Embryonic facial prominence (tissue), 1 donor: ENCODE measurements around the gene EIF2S2.

Experiments used
- DNase-seq: peaks from one replicate; pipeline ENCODE4 v3.0.0-alpha.2; 2016; ENCODE audit errors: extremely low spot score

Gene EIF2S2

DNA sequence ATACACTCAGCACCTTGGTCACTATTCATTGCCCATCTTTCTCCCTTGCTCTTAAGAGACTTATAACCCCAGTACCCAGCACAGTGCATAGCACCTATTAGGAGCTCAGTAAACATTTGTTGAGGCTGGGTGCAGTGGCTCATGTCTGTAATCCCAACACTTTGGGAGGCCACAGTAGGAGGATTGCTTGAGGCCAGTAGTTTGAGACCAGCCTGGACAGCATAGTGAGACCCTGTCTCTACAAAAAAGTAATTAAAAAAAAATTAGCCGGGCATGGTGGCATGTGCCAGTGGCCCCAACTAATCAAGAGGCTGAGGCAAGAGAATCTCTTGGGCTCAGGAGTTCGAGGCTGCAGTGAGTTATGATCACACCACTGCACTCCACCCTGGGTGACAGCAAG, 8.2 kb upstream of the EIF2S2 start:
- DNase-seq, result no peak

DNA sequence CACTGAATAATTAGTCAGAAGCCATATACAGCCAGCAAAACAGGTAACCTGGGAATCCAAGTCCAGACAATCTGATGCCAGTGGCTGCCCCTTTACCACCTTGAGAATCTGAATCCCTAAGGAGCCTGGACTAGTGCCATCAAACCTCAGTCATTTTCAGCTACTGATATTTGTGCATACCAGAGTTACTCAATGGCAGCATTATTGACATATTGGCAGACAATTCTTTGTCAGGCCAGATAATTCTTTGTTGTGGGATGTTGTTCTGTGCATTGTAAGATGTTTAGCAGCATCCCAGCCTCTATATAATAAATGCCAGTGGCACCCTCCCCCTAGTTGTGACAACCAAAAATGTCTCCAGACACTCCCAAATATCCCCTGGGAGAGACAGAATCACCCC, 3.2 kb upstream of the EIF2S2 start:
- DNase-seq, result no peak

DNA sequence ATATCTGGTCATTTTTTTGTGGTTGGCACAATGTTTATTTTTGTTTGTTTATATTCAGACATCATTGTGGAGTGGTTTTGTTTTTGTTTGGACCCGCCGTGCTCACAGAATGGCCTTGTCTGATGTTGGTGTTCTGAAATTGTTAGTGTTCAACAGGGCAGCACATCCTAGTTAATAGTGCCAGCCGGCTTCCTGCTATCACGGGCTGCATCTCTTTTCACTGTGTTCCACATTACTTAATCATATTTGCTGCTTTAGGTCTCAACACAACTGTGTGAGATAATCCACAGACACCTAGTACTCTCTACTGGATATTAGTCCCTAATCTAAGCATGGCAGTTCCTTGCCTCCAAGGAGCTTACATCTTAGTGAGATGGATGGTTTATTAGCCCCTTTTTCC, 2.8 kb upstream of the EIF2S2 start:
- no peak for DNase-seq

DNA sequence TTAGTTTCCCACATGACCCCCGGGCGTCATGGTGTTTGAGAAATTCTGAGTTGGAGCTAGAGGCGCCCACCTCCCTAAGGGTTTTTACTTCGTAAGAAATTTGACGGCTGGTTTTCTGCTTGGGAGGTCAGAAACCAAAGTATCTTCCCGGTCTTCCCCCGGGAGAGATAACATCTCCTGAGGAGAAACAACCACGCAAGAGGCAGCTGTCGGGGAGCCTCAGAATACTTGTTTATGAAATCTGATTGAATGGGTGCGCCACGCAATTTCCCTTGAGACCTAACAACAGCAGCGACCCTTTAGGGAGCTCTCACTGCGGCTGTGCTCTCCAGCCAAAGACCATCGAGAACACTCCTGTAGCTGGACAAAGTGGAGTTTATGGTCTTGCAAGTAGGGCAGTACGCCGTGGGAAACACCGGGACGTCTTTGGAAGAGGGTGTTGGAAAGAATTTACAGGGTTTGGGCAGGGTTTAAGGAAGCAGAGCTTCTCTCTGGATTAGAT, 608 bp upstream of the EIF2S2 start:
- DNase-seq, result no peak

DNA sequence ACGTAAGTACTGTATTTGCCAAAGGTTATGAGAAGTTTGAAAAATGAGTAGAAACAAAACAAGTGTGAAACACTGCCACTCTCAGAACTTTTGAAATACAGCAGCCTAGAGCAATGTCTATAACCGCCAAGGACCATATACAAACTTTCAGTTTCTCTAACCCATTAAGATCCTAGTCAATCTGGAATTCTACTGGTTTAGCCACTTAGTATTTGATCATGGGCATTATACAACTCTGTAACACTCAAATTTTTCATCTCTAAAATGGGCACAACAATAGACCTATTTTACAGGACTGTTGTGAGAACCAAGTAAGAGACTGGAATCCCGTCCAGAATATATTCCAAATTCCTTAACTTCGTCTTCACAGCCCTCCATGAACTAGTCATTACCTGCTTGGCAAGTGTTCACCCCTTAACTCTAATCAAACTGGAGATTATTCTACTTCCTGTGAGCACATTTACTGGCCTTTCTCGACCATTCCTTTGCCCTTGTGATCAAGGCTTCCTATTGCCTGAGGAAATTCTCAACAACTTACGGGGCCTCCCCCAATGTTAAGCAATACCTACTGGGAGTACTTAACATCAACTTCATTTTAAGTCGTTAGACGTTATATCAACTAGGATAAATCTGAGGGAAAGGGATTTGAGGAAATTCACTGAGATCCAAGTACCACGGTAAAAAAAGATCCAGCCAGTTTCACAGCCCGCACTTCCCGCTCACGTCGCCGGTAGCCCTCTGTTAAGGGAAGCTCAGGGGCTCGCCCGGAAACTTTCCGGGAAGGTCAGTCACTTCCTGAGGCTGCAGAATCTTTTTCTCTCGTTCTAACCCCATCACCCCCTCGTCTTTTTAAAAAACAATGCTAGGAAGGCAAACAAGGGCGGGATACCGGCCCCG, 1.1 kb downstream of the EIF2S2 start:
- DNase-seq, result no peak

DNA sequence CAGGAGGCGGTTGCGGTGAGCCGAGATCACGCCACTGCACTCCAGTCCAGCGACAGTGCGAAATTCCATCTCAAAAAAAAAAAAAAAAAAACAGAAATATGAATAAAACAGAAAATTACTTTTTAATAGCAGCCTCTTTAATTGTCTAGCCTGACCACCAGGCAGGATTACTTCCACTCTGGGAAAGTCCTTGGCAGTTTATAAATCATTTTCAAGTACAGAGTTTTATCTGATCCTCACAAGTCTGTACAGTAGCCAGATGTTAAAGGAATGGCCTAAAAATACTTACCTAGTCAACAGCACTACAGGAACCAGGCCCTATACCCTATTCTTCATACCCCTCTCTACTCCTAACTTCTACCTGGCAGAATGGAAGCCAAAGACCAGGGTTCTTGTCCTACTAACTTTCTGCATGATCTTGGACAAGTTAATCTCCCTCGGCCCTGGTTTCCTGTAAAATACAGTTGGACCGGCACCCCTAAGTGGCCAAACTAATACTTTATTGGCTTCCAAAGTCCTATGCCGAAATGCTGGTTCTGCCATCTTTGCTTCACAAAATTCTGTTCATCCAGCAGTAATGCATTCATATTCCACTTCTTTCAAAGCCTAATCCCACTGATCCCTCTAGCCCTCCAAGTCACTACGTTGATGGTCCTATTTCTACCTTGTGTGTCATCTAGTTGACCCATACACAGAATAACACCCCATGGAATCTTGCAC, 1.9 kb downstream of the EIF2S2 start:
- DNase-seq, result no peak

DNA sequence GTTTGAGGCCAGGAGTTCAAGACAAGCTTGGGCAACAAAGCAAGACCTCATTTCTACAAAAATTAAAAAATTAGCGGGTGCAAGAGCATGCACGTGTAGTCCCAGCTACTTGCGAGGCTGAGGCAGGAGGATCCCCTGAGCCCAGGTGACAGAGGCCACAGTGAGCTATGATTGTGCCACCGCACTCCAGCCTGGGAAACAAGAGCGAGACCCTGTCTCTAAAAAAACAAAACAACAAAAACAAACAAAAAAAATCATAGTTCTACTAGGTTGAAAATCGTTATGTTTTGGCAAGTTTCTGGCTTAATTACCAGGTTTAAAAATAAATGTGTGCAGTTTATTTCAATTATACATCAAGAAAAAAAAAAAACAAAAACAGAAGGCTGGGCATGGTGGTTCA, 2.6 kb downstream of the EIF2S2 start:
- no peak for DNase-seq

DNA sequence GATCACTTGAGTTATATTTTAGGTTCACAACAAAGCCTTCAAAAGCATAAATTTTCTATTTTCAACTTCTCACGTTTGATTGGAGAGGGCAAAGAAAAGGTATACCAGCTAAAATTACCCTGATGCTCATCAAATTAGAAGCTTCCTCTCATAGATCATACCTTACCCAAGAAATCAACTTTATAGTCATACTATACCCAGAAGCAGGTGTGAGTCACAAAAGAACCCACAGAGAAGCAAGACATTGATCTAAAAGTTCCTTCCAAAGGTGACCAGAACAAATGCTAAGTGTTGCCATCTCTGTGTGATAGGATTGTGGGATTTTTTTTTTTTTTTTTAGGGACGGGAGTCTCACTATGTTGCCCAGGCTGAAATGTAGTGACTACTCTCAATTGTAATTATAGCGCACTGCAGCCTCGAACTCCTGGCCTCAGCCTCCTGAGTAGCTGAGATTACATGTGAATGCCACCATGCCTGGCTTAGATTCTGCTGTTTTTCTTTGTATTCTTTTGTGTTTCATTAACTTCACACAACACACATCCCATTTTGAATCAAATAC, 3.3 kb downstream of the EIF2S2 start:
- DNase-seq, result no peak

DNA sequence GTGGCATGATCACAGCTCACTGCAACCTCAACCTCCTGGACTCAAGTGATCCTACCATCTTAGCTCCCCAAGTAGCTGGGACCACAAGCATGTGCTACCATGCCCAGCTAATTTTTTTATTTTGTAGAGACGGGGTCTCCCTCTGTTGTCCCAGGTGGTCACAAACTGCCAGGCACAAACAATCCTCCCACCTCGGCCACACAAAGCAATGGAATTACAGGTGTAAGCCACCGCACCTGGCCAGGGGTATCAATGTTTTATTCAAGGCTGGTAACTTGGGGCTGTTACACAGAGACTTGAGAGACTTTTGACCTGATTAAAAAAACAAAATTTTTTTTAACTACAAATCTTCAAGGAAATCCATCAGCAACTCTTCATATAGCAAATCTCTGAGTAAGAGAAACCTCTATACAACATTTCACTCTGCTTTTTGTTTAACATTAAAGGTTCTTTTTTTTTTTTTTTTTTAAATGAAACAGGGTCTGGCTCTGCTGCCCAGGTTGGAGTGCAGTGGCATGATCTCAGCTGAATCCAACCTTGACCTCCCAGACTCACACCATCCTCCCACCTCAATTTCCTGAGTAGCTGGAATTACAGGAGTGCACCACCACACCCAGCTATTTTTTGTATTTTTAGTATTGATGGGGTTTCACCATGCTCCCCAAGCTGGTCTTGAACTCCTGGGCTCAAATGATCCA, 5.9 kb downstream of the EIF2S2 start:
- no peak for DNase-seq

DNA sequence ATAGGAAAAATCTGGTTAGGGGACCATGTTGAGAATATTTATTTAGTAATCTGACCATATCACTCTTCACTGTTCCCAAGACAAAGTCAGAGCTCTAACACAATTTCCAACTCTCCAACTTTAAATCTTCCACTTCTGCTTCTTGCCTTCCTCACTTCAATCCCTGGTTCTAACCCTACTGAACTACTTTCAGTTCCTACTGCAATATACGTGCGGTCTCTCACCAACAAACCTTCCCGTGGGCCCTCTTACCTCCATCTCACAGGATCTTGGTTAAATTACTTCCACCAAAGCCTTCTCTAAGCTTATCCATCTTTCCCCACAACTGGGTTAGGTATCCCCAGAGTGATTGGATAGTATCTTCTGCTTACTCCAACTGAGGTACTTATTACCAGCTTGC, 8.0 kb downstream of the EIF2S2 start:
- DNase-seq, result no peak

DNA sequence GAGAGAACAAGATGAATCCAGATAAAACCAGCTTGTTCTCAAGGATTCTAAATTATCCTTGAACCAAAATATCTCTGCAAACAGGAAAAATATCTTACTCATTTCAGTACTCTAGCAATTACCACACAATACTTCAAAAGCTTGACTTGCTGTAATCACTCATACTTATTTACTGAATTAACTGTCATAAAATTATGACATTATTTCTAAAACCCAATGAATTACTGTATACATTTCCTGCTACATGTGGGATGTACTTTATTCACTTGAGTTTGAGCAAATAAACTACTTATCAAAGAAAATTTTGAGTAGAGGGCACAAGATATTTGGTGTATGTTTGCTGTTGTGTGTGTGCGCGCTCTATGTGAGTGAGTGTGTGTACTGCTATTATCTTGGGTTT, 9.7 kb downstream of the EIF2S2 start:
- DNase-seq, result no peak

DNA sequence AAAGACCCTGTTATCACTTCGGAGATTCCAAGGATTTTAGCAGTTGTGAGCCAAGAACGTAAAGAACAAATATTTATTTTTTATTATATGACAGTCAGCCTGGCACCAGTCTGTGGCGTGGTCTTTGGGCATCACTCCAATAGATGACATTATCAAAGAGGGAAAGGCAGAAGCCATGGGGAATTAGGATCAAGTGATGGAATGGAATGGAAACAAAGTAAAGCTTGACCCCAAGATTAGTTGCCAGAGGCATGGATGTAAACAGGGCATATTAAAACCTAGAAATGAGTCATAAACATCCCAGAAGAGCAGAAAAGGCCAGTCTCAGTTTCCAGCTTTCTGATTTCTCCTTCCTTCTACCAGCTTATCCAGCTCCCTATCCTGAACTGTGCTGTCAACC, 11.5 kb downstream of the EIF2S2 start:
- DNase-seq, result no peak

DNA sequence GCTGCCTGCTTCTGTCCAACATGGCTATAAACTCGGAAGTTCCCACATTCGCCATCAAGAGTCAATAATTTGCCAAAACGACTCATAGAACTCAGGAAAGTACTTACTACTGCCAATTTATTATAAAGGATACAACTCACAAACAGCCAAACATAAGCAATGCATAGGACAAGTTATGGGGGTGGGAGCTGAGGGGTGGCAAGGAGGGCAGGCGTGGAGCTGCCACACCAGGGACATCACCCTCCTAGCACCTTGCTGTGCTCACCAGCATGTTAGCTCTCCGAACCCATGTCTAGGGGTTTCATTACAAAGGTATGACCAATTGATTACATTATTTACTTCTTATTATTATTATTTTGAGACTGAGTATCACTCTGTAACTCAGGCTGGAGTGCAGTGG, 12.4 kb downstream of the EIF2S2 start:
- DNase-seq, result no peak

DNA sequence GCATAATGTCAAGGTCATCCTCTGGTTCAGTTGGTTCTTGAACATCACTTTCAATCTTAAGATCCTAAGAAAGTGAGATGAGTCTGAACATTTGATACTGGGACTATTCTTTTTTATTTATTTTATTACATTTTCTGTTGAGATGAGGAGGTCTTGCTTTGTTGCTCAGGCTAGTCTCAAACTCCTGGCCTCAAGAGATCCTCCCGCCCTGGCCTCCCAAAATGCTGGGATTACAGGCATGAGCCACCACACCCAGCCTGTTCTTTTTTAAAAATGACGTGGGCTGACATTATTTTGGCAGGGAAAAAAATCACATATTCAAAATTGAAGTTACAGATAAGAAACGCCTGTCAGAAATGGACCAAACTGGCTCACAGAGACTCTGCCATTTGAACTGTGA, 13.5 kb downstream of the EIF2S2 start:
- DNase-seq, result no peak

DNA sequence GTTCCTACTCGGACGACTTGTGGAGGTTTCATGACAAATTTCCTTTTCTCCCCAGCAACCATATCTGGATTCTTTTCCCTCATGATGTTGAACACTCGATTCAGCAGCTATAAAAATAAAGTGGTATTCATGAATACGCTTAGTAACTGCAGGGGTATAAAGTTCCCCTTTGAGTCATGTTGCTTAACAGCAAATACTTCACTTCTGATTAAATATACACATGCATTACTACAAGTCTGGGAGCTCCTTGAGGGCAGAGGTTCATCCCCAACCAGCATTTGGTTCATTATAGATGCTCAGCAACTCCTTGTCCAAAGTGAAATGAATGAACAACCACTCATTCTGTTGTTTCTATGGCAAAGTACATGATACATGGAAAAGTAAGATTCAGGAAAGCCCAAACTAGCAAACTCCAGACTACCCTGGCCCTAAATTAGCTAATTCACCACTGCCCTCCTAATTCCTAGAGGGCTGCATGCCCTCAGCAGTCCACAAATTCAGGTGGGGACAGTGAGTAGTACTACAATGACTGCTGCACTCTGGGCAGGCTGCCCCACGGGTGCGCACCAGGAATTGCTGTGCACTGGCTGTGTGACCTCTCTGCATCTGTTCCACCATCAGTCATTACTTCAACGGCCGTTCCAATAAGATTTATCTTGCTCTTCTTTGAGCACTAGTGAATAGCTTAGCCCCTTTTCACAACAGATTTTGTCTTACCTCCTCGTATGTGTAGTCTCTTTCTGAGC, 15.2 kb downstream of the EIF2S2 start:
- DNase-seq, result no peak

DNA sequence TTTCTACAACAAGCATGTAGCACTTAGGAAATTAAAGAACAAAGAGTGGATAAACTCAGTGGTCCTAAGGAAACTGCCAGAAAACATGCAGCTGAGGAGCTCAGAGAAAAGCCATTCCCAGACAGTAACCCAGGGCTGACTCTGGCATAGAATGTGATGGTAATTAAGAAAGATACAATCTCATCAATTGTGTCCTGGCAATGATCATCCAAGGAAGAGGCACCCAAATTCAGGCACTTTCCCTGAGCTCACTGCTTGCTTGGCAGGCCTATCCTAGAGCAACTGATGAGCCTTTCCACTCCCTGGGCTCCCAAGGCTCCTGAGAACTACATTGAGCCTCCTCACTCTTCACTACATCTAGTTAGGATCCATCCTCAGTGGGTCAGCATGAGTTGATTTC, 16.2 kb downstream of the EIF2S2 start:
- no peak for DNase-seq

DNA sequence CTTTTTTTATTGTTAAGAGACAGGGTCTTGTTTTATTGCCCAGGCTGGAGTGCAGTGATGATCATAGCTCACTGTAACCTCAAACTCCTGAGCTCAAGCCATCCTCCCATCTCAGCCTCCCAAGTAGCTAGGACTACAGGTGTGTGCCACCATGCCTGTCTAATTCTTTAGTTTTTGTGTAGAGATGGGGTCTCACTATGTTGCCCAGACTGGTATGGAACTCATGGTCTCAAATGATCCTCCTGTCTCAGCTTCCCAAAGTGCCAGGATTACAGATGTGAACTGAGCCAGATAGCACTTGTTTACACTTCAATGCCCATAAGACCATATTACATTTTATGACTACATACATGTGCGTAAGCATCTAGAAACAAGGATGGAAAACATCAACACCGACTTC, 18.1 kb downstream of the EIF2S2 start:
- DNase-seq, result no peak

DNA sequence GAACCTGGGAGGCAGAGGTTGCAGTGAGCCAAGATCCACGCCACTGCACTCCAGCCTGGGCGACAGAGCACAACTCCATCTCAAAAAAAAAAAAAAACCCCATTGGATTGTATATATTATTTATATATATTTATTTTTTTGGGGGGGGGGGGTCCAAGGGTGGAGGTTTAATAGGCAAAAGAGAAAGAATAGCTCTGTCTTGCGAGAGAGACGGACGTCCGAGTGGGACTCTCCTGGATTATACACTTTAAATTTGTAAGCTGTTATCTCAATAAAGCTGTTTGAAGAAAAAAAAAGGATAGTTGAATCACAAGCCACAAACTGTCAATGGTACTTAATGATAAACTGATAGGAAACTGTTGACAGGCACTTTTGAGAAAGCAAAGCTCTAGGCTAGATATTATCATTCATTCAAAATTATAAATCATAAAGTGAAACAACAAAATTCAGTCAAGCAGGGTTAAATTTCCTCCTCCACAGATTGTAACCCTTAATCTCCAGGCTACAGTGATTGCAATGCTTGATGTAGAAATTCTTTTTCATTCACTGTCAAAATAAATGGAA, 20.3 kb downstream of the EIF2S2 start:
- DNase-seq, result no peak

DNA sequence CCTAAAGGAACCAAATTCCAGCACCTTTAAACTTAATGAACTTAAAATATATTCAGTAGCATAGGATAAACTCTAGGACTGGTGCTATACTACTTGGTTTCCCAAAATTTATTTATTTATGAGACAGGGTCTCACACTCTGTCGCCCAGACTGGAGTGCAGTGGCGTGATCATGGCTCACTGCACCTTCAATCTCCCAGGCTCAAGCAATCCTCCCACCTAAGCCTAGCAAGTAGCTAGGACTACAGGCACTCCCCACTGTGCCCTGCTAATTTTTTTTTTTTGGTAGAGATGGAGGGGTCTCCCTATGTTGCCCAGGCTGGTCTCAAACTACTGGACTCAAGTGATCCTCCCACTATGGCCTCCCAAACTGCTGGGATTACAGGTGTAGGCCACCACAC, 21.4 kb downstream of the EIF2S2 start:
- DNase-seq, result no peak

DNA sequence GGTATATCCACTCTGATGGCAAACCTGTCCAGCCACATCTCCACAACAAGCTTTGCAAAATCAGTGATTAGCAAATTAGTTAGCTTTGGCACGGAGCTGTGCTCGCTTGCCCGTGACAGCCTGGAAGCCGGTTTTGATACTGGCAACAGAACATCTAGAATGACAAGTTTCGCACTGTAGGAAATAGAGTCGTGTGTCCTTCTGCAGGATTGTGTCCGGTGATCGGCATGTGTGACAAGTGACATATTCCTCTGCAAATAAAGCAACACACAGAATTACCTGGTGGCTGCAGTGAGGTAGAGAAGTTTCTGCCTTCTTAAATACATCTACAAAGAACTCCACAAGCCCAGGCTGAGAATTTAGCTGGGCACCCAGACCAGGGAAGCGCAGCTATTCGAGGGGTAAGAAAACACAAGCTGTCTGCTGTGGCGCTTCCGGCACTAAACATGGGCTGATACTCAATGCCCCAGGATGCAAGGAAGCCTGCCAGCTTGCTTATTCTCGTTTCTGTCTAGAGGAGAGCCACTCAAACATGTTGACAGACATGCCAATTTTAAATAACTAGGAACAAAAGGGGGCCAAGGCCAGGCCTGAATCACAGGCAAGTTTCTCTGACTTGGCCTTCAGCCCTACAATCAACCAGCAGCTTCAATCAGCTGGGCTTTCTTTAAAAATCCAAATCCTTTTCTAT, 22.2 kb downstream of the EIF2S2 start:
- DNase-seq, result no peak

DNA sequence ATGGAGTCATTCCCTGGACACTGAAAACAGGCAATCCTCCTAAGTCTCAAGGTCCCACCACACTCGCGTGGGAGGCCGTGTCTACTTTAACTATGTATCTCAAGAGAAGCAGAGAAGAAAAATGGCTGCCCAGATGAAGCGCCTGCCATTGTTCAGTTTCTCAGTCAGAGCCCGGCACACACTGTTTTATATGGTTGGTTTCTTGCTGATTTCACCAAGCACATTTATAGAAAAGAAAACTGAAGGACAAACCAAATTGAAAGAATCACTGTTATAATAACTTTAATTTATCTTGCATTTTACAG, 22.9 kb downstream of the EIF2S2 start:
- no peak for DNase-seq
